Cortex of kidney (tissue), 1 donor: ENCODE data around the gene TSPAN9.
"Not testable (repeated sequence)": the region's sequence is repeated elsewhere in the genome, so short reads cannot be mapped to it uniquely, and the experiment has no call there.

Experiments
- DNase-seq: peaks from one replicate; lab custom pipeline; 2025; lab: John Stamatoyannopoulos, UW

TSPAN9 gene

GRCh38 chr12:3044141-3044630 is 33.0 kb upstream of the TSPAN9 start:
- no peak for DNase-seq

- no peak for DNase-seq
Measured at GRCh38 chr12:3045494-3045893, 31.7 kb upstream of the TSPAN9 start.

DNA sequence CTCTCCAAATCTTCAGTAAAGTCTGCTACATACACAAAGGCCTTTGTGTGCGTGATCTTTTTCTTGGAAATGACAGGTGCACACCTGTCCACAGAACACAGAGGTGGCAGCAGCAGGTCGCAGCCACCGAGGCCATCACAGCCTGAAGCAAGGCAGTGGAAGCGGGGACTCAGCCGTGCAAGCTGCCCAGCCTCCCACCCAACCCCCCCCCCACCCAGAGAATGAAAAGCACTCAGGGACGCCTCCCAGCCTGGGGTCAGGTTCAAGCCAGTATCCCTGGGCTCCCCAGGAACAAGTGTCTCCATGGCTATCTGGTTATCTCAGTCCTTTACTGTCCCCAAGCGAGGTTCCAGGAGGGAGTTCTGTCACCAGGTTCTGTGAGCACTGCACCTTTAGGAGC is 31.2 kb upstream of the TSPAN9 start:
- no peak for DNase-seq

DNA sequence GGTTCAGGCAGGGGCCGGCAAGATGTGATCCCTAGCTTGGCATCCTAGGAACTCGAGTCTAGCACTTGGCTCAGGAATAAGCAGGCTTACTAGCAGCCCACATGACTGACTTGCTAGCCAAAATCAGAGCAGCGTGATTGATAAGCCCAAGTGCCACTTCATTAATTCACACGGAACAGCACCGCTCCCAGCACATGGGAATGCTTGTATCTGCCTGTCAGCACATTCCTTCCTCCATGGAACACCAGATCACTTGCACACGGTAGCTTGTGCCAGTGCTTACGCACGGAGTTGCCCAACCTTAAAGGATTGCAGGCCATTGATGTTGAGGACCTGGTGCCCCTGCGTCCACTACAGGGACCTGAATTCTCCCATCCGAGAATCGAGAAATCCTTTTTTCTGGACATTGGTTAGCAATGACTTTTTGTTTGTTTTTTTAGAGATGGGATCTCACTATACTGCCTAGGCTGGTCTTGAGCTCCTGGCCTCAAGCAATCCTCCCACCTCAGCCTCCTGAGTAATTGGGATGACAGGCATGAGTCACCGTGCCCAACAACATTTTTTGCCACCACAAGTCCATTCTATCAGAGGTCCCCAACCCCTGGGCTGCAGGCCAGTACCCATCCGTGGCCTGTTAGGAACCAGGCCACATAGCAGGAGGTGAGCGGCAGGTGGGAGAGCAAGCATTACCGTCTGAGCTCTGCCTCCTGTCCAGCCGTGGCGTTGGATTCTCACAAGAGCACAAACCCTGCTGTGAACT is 30.6 kb upstream of the TSPAN9 start:
- no peak for DNase-seq

GRCh38 chr12:3047961-3048360 is 29.2 kb upstream of the TSPAN9 start:
- DNase-seq, result no peak

DNA sequence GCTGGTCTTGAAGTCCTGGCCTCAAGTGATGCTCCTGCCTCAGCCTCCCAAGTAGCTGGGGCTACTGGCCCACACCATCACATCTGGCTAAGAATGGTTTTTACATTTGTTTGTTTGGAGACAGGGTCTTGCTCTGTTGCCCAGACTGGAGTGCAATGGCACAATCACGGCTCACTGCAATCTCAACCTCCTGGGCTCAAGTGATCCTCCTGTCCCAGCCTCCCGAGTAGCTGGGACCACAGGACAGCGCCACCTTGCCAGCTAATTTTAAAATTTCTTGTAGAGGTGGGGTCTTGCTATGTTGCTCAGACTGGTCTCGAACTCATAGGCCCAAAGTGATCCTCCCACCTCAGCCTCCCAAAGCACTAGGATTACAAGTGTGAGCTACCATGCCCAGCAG is 28.6 kb upstream of the TSPAN9 start:
- no peak for DNase-seq

DNA sequence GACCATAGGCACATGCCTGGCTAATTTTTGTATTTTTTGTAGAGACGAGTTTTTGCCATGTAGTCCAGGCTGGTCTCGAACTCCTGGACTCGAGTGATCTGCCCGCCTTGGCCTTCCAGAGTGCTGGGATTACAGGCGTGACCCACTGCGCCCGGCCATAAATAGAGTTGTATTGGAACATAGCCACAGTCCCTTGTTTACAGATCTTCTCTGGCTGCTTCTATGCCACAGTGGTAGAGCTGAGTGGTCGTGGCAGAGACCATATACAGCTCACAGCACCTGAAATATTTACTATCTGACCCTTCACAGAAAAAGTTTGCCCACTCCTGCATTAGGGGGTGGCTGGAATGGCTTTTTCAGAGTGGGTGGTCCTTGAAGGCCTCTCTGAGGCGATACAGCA is 28.0 kb upstream of the TSPAN9 start:
- DNase-seq, result no peak

DNA sequence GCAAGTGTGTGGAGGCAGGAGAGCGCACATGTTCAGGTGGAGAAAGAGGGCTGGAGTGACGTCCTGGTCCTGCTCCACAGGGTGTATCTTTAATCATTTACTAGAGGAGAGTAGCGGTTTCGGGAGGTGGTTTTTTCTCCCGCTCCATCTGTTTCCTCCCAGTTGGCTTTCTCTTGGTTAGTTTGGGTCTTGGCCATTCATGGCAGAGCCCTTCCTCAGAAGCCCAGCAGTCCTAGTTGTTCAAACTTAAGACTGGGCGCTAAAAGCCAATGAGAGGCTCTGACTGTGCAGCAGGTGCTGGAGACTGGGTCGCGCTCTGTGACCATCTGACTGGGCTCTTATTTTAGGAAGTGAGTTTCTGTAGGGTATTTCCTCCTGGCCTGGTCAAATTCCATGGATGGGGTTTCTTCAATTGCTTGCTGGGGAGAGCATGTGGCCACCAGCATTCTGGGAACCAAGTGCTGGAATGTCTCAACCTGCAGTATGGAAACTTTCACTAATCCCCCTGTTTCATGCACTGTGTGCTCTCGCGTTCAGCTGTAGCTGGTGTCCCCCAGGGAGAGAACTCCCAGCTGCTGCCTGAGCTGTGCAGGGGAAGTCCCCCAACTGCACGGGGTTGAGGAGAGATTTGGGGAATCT is 27.4 kb upstream of the TSPAN9 start:
- no peak for DNase-seq

GRCh38 chr12:3054374-3054773 is 22.8 kb upstream of the TSPAN9 start:
- no peak for DNase-seq

- no peak for DNase-seq
Measured at GRCh38 chr12:3055026-3055703, 22.0 kb upstream of the TSPAN9 start.

- no peak for DNase-seq
Measured at GRCh38 chr12:3055704-3056467, 21.3 kb upstream of the TSPAN9 start.

DNA sequence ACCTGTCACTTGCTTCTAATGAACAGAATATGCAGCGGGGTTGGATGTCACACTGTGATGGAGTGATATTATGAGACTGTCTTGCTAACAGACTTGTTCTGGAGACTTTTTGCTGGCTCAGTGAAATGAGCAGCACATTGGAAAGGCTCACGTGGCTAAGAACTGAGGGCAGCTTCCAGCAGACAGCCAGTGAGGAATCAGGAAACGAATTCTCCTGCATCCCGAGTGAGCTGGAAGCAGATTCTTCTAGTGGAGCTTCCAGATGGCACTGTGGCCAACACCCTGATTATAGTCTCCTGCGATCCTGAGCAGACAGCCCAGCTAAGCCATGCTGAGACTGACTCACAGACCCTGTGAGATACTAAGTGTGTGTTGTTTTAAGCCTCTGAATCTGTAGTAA is 16.1 kb upstream of the TSPAN9 start:
- no peak for DNase-seq

DNA sequence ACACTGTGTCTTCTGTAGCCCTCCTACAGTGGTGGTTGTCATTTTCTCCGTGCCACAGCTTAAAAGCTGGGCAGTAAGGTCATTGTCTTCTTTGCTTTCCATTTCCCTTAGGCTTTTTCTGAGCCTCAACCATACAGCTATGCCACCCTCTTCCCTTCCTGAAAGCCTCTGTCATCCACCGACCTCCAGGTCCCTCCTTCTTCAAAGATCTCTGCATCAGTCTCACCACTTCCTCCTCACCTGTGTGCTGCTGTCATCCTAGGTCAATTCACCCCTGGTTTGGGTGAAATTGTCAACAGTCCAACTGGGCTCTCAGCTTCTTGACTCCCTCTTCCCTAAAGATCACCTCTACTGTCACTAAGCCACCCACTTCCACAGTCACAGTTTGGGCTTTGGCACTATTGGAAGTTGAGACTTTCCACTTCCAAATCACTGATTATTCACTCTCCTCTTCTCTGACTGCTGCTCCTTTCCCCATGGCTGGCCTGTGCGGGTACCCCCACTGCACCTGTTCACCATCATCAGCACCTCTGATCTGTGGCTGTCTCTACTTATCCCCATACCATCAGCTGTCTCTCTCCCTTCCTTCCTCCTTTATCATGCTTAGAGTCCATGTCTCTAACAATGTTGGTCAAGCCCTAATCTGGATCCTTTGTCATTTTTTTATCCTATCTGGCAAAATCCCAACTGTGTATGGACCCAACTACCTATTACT is 15.5 kb upstream of the TSPAN9 start:
- no peak for DNase-seq

- no peak for DNase-seq
Measured at GRCh38 chr12:3065300-3065699, 11.9 kb upstream of the TSPAN9 start.

- not testable (repeated sequence) for DNase-seq
Measured at GRCh38 chr12:3065846-3066245, 11.3 kb upstream of the TSPAN9 start.

GRCh38 chr12:3069714-3070113 is 7.5 kb upstream of the TSPAN9 start:
- DNase-seq, result no peak

GRCh38 chr12:3071107-3071506 is 6.1 kb upstream of the TSPAN9 start:
- no peak for DNase-seq

- DNase-seq, result no peak
Measured at GRCh38 chr12:3071710-3072109, 5.5 kb upstream of the TSPAN9 start.

- DNase-seq, result no peak
Measured at GRCh38 chr12:3073438-3074250, 3.5 kb upstream of the TSPAN9 start.

DNA sequence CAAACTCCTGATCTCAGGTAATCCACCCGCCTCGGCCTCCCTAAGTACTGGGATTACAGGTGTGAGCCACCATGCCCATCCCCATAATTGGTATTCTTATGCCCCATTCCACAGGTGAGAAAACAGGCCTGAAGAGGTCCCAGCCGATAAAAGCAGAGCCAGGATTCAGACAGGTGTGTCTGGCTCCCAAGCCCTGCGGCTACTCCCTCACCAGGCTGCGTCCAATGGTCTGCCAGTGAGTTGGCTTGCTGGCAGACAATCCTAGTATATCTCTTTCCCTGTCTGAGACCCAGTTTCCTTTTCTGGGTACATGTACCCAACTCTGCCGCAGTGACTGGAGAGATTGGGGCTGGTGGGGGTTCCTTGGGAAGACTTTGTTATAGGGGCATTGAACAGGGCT is 1.9 kb upstream of the TSPAN9 start:
- DNase-seq, result no peak

DNA sequence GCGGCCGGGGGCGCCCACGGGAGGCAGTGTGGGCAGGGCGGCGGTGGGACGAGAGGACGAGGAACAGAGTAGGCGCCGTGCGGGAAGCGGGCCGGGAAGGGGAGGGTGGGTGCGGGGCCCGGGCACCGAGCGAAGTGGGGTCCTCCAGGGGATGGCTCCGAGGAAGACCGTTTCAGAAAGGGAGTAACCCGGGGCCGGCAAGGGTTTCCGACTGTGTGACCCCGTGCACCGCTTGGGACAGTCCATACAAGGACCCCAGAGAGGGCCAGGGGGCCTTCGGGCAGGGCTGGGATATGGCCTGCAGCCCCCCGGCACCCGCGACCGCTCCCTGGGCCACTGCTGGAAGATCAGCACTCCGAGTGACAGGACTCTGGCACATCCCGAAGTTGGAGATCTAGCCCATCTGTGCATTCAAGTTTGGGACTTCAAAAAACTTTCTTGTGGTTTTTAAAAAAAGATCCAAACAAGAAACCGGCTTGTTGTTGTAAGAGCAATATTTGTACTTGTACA is 448 bp downstream of the TSPAN9 start:
- DNase-seq, result no peak
